Measurements from ENCODE around the gene MRPL48.

GRCh38 chr11:73854680-73855079 lies 67.0 kb downstream of the MRPL48 start:
- TF ChIP-seq CTCF (conservative IDR thresholded peaks at IDR 0.05 in 1 of 2, IDR thresholded peaks at IDR 0.05 in 1 of 2; ENCODE audit: extremely low read depth in 1 of 2, insufficient read depth in 1 of 2, low read depth in 1 of 2, low read length in 2 of 2) (no peak), EZH2 (IDR thresholded peaks at IDR 0.05; ENCODE audit: borderline replicate concordance, low read length) (no peak)
